Stimulated activated CD4-positive, alpha-beta T cell treated with anti-CD3 and anti-CD28 coated beads, TNF-alpha, amount 100 ng/mL, for 24 hours (primary cell): ENCODE data around the gene SUMO4.

Experiments used
- DNase-seq, 3 experiments: peaks; one replicate each; pipeline ENCODE4 v3.0.0-alpha.2; 2020; ENCODE audit warnings: low read depth in 3 of 3

Gene SUMO4

GRCh38 chr6:149400050-149400449 is at the start of gene SUMO4:
TSS of gene SUMO4 (plus strand) at chr6:149400262. CDS start at chr6:149400392, 130 bp downstream.
- DNase-seq, result no peak

- no peak for DNase-seq
Observed at GRCh38 chr6:149354009-149354408, 46.1 kb upstream of the SUMO4 start.

DNA sequence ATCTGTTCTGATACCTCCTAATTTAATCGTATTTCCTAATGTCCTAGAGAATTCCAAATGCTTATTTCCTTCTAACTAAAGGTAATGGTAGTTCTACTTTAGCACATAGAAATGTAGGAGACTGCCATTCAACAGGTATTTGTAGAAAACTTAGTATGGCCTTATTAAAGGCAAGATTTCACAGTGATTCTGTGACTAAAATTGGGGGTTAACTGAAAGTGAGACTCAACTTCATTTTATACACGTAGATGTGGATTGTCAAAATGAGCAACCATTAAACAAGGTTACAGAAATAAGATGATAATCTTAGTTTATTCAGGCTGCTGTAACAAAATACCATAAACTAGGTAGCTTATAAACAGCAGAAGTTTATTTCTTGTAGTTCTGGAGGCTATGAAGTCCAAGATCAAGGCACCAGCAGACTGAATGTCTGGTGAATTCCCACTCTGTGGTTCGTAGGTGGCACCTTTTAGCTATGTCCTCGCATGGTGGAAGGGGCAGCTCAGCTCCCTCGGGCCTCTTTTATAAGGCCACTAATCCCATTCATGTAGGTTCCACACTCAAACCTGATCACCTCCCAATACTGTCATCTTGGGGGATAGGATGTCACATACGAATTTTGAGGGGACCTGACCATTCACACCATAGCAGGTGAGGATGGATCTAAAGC is 43.8 kb upstream of the SUMO4 start:
- DNase-seq, result no peak

GRCh38 chr6:149357726-149358538 is 42.1 kb upstream of the SUMO4 start:
- DNase-seq, result no peak

DNA sequence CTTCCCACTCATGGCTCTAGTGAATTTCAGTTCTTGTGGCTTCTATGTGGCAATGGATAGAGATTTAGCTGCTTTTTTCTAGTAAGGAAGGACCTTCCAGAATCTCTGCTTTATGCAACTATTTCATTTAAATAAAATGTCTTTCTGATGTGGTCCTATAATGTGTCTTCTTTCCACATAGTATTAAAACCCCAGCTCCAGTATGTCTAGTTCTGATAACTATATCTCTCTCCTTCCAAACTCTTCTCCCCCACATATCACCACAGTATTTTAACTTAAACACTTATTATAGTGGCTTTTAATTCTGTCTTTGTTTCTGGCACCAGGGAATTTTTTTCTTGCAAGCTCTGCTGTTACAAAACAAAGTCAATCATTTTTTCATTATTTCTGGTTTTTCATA is 40.6 kb upstream of the SUMO4 start:
- no peak for DNase-seq

- no peak for DNase-seq
Observed at GRCh38 chr6:149360536-149360935, 39.5 kb upstream of the SUMO4 start.

GRCh38 chr6:149362289-149362688 is 37.8 kb upstream of the SUMO4 start:
- no peak for DNase-seq

DNA sequence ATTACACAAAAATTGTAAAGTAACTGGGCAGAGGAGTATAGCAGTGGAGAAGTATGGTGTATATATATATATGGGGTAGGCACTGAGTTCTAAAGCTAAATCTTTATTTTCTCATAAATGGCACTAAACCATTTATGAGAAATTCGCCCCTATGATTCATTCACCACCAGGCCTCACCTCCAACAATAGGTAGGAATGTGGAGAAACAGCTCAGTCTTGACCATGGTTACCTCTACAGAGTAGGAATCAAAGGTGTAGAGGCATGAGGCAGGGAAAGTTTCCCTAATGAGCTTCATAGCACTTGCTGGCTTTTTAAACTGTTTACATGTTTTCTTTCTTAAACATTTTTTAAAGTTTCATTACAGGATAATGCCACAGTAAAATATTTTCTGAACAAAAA is 36.9 kb upstream of the SUMO4 start:
- no peak for DNase-seq

GRCh38 chr6:149364557-149364956 is 35.5 kb upstream of the SUMO4 start:
- no peak for DNase-seq

DNA sequence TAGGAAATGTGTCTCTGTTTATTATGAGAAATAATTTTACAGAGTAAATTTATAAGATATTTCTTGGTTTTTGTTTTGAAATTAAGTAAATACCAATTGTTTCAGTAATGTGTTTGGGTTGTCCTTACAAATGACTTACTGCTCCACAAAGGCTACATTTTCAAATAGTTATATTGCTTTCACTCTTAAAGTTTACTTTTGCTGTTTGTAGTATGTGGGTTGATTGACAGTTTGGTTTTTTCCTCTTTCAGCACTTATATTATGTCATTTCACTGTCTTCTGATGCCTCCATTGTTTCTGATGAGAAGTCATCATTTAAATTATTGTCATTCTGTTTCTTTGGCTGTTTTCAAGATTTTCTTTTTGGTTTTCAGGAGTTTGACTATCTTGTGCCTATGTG is 34.9 kb upstream of the SUMO4 start:
- no peak for DNase-seq

GRCh38 chr6:149366267-149366921 is 33.7 kb upstream of the SUMO4 start:
- no peak for DNase-seq

GRCh38 chr6:149368065-149368464 is 32.0 kb upstream of the SUMO4 start:
- DNase-seq, result no peak

DNA sequence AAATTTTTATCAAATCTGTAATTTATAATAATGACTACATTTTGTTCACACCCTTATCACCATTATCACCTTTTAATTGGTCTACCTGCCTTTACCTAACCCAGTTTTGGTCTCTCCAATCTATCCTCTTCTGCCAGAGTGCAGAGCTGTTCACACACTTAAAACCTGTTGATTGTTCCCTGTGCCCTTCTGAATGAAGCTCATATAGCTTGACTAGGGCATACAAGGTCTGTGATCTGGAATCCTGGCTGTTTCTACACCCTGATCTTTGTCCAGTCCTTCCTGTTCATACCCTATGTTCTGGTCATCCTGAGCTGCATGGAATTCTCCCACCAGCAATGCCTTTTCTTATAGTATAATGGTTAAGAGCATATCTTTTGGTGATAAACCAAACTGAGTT is 28.9 kb upstream of the SUMO4 start:
- no peak for DNase-seq

DNA sequence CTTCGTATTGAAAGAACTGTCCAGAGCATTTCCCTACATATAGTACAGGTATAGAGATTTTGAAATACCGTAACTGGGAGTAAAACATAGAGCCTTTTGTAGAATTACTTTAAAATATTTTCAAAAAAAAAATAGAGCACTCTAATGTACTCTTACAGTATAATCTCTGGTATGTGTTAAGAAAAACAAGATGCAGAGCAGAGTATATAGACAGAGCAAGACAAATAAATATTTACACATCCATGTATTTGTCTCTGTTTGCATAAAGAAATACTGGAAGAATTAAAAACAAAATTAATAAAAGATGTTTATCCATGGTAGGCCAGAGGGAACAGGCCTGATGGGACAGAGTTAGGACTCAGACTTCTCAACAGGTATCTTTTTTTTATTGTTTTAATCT is 28.0 kb upstream of the SUMO4 start:
- DNase-seq, result no peak

DNA sequence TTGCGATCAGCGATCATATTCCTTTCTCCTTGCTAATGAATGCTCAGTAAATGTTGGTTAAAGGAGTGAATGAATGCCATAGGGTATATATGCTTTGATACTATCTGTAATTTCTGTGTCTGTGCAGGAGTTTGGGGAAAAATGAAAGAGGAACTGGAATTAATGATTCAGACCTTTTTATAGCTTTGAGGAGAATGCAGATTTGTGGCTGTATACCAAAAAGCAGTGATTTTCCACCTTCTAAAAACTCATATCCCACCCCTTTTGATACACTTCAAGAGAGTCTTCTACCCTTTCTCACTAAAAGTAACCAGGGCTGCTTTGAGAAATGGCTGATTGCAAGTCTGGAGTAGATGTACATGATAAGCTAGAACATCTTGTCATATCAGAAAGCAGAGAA is 26.6 kb upstream of the SUMO4 start:
- no peak for DNase-seq

GRCh38 chr6:149379977-149380376 is 20.1 kb upstream of the SUMO4 start:
- DNase-seq, result no peak

DNA sequence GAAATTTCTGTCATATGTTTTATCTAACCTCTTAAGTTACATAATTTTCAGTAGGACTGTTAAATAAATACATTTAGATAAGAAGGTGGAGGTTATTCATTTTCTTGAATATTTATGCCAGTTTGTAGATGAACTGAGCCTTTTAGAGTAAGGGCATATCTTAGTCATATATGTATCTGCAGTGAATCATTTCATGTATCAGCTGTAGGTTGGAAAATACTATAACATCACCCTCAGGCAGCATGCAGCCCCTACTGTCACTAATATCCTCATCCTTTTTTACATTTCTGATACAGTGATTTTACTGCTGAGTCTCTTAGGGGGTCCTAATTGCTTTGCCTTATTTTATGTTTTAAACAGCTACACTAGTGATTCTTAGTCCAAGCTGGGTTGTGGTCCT is 19.5 kb upstream of the SUMO4 start:
- no peak for DNase-seq

DNA sequence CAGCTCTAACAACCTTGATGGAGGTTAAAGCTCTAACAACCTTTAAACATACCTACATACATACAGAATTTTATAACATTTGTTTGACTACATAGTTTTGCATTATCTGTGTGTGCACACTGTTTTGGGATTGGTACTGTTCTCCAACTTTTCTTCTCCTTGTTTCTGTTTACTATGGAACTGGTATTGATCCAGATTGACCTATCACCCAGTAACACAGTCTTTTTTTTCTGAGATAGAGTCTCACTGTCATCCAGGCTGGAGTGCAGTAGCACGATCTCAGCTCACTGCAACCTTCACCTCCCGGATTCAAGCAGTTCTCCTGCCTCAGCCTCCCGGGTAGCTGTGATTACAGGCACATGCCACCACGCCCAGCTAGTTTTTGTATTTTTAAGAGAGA is 16.7 kb upstream of the SUMO4 start:
- no peak for DNase-seq

- DNase-seq, result no peak
Observed at GRCh38 chr6:149384464-149384863, 15.6 kb upstream of the SUMO4 start.

GRCh38 chr6:149385998-149386646 is 13.9 kb upstream of the SUMO4 start:
- no peak for DNase-seq

- DNase-seq, result no peak
Observed at GRCh38 chr6:149387779-149388512, 12.1 kb upstream of the SUMO4 start.
